OCI-LY1 (cell line): ENCODE results near the gene DGCR6L.

ENCODE experiments used
- CTCF ChIP-seq: fragments of 200-600 bp; sonication (generic), shearing (Covaris generic); IDR thresholded peaks from 2 replicates; pipeline ENCODE4 v1.5.1; 2017; ENCODE audit warnings: mild to moderate bottlenecking, antibody characterized with exemption, low read length, moderate library complexity, mixed read lengths
- EZH2 ChIP-seq: fragments of 200-600 bp; sonication (generic), shearing (Covaris generic); IDR thresholded peaks from 2 replicates; pipeline ENCODE4 v1.8.0; 2017; ENCODE audit warnings: borderline replicate concordance, mixed run types, mild to moderate bottlenecking, antibody characterized with exemption, low read length, moderate library complexity, mixed read lengths

GRCh38 chr22:20284471-20285086, 35.3 kb downstream of the DGCR6L start:
- TF ChIP-seq CTCF (no peak), EZH2 (no peak)
